GM21717 (cell line): ENCODE data around the gene FRMD8.
"Not testable (repeated sequence)": the region's sequence is repeated elsewhere in the genome, so short reads cannot be mapped to it uniquely, and the experiment has no call there.

Source experiments
- ATAC-seq: cut with Tn5 transposase; IDR thresholded peaks from one replicate; pipeline ENCODE4 v1.9.1; 2021; ENCODE audit warnings: mild to moderate bottlenecking, moderate library complexity; ENCODE audit not compliant: unreplicated experiment

The FRMD8 gene

DNA sequence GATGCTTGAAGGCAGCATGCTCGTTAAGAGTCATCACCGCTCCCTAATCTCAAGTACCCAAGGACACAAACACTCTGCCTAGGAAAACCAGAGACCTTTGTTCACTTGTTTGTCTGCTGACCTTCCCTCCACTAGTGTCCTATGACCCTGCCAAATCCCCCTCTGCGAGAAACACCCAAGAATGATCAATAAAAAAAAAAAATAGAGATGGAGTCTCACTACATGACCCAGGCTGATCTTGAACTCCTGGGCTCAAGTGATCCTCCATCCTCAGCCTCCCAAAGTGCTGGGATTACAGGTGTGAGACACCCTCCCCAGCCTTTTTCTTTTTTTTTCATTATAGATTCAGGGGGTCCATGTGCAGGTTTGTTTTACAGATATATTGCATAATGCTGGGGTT lies 65.8 kb downstream of the FRMD8 start:
- ATAC-seq: not testable (repeated sequence)

DNA sequence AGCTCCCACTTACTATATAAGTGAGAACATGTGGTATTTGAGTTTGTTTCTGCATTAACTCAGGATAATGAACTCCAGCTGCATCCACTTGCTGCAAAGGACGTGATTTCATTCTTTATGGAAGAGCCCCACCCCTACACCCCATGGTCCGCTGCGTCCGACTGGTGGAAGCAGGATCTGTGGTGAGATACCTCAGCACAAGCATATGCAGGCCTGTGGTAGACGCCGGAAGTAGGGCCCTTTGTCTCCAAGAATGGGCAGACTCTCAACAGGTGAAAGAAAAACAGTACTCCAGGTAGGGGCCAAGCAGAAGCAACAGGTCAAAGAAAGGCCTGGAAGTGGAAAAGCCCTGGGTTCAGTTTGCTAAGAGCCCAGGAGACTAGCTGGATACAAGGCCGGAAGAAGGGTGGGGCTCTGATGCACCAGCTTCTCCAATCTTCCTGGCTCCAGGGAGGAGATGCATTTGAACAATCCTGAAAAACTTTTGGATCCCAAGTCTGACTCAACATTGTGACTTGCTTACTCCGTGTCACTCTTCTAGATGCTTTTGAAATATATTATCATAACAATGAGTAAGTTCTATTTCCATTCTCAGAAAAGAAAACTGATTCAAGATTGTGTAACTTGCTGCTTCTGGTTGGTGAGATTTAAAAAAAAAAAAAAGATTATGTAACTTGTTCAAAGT lies 66.5 kb downstream of the FRMD8 start:
- no peak for ATAC-seq

DNA sequence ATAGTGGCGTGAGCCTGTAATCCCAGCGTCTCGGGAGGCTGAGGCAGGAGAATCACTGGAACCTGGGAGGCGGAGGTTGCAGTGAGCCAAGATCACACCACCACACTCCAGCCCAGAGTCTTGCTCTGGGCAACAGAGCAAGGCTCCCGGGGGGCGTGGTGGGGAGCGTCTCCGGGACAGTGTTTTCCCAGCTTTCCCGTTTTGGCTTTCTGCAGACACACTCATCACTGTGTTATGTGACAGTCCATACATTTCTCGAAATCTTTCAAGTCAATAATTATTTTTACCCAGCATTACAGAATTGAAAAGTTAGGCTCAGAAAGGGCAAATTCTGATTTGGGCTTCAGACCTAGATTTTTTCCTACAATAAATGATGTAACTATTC lies 67.9 kb downstream of the FRMD8 start:
- ATAC-seq: no peak

DNA sequence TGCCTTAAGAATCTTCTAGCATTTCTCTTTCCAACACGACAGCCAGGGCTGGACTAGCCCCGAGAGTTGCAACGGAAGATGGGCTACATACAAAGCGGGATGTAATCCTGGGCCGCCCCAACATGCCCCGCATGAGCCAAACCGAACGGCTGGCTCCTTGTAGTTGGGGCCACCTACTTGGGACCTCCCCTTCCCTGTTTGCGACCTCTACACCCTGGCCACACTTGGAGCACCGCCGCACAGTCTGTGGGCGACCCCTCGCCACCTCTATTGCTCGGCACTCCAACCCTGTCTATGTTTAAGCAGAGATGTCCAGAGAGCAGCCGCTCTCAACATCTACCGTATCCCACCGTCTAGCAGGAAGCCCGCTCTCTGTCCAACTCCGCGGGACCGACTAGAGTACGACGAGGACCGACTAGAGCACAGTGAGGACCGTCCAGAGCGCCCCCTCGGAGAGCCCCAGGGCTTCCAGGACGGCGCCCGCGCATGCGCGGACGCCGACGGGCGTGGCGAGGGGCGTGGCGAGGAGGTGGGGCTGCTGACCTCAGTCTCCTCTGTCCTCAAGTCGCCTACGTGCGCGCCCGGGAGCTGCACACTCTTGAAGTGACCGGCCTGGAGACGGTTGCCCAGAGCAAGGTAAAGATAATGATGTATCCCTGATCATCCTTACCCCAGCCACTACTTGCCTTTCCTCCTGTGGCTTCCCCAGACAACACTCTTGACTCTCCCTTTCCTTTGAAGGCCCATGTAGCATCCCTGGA lies 68.4 kb downstream of the FRMD8 start:
- peak; percentile 67 for ATAC-seq

DNA sequence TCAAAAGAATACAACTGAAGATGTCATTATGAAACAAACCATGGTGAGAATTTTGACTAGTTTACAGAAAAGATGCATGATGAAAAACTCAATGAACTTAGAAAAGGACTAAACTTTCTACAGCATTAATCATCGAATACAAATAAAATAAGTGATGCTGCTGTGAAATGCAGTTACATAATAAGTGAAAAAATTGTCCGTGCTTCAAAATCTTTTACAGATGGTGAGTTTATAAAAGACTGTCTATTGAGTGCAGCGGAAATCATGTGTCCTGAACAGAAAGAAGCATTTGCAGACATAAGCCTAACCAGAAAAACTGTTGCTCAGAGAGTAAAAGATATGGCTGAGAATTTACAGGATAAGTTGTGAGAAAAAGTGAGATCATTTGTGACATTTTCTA lies 70.0 kb downstream of the FRMD8 start:
- ATAC-seq: no peak

DNA sequence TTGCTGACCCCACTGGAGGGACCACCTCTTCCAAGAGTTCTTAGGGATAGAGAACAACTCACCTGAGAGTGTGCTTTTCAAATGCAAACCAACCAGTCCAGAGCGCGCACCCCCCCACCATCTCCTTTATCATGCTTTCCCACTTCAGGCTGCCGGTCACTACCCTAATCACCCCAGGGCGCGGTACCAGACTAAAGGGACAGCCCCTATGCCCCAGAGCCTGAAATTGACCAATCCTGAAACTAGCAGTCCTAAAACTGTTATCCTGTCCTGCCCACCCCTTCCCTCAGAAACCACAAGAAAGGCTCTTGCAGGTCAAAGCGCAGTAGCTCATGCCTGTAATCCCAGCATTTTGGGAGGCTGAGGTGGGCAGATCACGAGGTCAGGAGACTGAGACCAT lies 73.1 kb downstream of the FRMD8 start:
- no peak for ATAC-seq
